ENCODE results near the gene PLEKHN1.
"Not testable (repeated sequence)": the region's sequence is repeated elsewhere in the genome, so short reads cannot be mapped to it uniquely, and the experiment has no call there.

PLEKHN1 gene

DNA sequence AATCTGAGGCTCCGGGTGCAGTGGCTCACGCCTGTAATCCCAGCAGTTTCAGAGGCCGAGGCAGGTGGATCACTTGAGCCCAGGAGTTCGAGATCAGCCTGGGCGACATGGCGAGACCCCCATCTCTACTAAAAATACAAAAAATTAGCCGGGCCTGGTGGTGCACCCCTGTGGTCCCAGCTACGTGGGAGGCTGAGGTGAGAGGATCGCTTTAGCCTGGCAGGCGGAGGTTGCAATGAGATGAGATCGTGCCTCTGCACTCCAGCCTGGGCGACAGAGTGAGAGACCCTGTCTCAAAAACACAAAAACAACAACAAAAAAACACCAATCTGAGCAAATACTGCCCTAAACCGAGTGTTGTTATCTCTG, 46.4 kb downstream of the PLEKHN1 start:
- not testable (repeated sequence) for H3K9me3 ChIP-seq (ENCODE audit: control insufficient read depth, low read length); H3K27me3 ChIP-seq (ENCODE audit: control insufficient read depth, insufficient read depth, low read length); H3K36me3 ChIP-seq (ENCODE audit: control insufficient read depth, insufficient read depth, low read length)
- peak overlapping the region; percentile 75 for H3K9ac ChIP-seq (ENCODE audit: low read length)
- H3K4me1 ChIP-seq (ENCODE audit: control insufficient read depth, insufficient read depth, low read length) = peaks cover 17% of the 10 kb centered on the region
- H3K4me3 ChIP-seq (ENCODE audit: low read length) = peak overlapping the region; percentile 70

- peak within 1 kb of the TSS; percentile 70 for H3K4me3 ChIP-seq (ENCODE audit: low read length)
- no peaks in the 10 kb centered on the region for H3K27me3 ChIP-seq (ENCODE audit: control insufficient read depth, insufficient read depth, low read length)
- H3K4me1 ChIP-seq (ENCODE audit: control insufficient read depth, insufficient read depth, low read length) = peaks cover 17% of the 10 kb centered on the region
- H3K9ac ChIP-seq (ENCODE audit: low read length) = peak within 1 kb of the TSS; percentile 75
- H3K36me3 ChIP-seq (ENCODE audit: control insufficient read depth, insufficient read depth, low read length) = no peaks in the 10 kb centered on the region
- H3K9me3 ChIP-seq (ENCODE audit: control insufficient read depth, low read length) = no peaks in the 10 kb centered on the region
Observed at GRCh38 chr1:1013105-1013921, 47.0 kb downstream of the PLEKHN1 start, which contains the start of gene ISG15. TSS of gene ISG15 (plus strand) at chr1:1013497. CDS start at chr1:1013574, 77 bp downstream.

DNA sequence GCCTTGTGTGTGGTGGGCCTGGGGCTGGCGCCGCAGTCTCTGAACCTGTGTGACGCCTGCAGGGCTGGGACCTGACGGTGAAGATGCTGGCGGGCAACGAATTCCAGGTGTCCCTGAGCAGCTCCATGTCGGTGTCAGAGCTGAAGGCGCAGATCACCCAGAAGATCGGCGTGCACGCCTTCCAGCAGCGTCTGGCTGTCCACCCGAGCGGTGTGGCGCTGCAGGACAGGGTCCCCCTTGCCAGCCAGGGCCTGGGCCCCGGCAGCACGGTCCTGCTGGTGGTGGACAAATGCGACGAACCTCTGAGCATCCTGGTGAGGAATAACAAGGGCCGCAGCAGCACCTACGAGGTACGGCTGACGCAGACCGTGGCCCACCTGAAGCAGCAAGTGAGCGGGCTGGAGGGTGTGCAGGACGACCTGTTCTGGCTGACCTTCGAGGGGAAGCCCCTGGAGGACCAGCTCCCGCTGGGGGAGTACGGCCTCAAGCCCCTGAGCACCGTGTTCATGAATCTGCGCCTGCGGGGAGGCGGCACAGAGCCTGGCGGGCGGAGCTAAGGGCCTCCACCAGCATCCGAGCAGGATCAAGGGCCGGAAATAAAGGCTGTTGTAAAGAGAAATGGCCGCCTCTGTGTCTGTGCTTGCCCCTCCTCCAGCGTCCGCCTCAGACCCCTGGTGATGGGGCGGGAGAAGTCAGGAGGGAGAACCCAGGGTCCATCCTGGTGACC, 47.8 kb downstream of the PLEKHN1 start:
- Histone ChIP-seq H3K4me3 (ENCODE audit: low read length) (peak overlapping the region; percentile 70), H3K9ac (ENCODE audit: low read length) (peak overlapping the region; percentile 75), H3K9me3 (ENCODE audit: control insufficient read depth, low read length) (no peaks in the 10 kb centered on the region), H3K4me1 (ENCODE audit: control insufficient read depth, insufficient read depth, low read length) (peaks cover 19% of the 10 kb centered on the region), H3K27me3 (ENCODE audit: control insufficient read depth, insufficient read depth, low read length) (no peaks in the 10 kb centered on the region), H3K36me3 (ENCODE audit: control insufficient read depth, insufficient read depth, low read length) (no peaks in the 10 kb centered on the region)

DNA sequence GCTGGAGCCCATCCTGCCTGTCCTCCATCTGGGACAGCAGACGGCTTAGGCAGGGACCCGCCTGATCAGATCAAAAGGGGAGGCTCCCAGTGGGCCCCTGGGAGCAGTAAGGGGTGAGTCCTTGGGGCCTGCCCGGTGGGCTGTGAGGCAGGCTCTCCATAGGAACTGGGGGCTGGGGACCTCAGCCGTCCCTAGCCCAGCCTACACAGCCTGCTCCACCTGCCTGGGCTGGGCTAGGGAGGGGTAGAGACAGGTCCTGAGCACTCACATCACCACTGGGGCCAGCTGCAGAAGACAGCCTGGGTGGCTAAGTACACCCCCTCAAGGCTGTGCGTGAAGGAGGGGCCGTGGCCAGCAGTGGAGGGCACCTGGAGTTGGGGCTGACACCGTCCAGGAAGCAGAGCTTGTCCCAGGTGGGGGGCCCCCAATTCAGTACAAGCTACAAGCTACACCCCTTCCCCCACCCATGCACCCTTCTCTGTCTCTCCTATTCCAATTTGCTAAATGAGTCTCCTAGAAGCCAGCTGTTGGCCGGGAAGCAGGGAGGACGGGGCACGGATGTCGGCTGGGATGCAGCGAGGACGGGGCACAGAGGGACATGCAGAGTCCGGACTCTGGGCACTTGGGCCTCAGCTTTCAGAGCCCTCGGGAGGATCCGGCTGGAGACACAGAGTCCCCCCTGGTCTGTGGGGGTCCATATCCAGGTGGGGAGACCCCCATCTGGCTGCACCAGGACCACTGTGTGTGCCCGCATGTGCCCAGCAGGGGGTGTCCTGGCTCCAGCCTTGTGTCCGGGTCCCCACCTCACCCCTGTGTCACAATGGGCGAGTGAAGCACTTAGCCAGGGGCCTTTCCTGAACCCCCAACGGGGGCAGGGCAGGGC, 48.8 kb downstream of the PLEKHN1 start:
- H3K4me3 ChIP-seq (ENCODE audit: low read length) = no peak overlapping the region
- no peaks in the 10 kb centered on the region for H3K36me3 ChIP-seq (ENCODE audit: control insufficient read depth, insufficient read depth, low read length)
- no peak overlapping the region for H3K9ac ChIP-seq (ENCODE audit: low read length)
- H3K4me1 ChIP-seq (ENCODE audit: control insufficient read depth, insufficient read depth, low read length) = peaks cover 20% of the 10 kb centered on the region
- no peaks in the 10 kb centered on the region for H3K9me3 ChIP-seq (ENCODE audit: control insufficient read depth, low read length)
- H3K27me3 ChIP-seq (ENCODE audit: control insufficient read depth, insufficient read depth, low read length) = no peaks in the 10 kb centered on the region

DNA sequence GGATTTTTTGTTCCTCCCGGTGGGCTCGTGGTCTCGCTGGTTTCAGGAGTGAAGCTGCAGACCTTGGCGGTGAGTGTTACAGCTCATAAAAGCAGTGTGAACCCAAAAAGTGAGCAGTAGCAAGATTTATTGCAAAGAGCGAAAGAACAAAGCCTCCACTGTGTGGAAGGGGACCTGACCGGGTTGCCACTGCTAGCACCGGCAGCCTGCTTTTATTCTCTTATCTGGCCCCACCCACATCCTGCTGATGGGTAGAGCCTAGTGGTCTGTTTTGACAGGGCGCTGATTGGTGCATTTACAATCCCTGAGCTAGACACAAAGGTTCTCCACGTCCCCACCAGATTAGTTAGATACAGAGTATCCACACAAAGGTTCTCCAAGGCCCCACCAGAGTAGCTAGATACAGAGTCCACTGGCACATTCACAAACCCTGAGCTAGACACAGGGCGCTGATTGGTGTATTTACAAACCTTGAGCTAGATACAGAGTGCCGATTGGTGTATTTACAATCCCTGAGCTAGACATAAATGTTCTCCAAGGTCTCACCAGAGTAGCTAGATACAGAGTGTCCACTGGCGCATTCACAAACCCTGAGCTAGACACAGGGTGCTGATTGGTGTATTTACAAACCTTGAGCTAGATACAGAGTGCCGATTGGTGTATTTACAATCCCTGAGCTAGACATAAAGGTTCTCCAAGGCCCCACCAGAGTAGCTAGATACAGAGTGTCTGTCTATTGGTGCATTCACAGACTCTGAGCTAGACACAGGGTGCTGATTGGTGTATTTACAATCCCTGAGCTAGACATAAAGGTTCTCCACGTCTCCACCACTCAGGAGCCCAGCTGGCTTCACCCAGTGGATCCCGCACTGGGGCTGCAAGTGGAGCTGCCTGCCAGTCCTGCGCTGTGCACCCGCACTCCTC, 51.4 kb downstream of the PLEKHN1 start:
- not testable (repeated sequence) for H3K4me3 ChIP-seq (ENCODE audit: low read length); H3K9ac ChIP-seq (ENCODE audit: low read length); H3K36me3 ChIP-seq (ENCODE audit: control insufficient read depth, insufficient read depth, low read length); H3K27me3 ChIP-seq (ENCODE audit: control insufficient read depth, insufficient read depth, low read length); H3K9me3 ChIP-seq (ENCODE audit: control insufficient read depth, low read length)
- peaks cover 27% of the 10 kb centered on the region for H3K4me1 ChIP-seq (ENCODE audit: control insufficient read depth, insufficient read depth, low read length)

GRCh38 chr1:1018321-1018685, 52.0 kb downstream of the PLEKHN1 start:
- not testable (repeated sequence) for H3K9ac ChIP-seq (ENCODE audit: low read length); H3K4me3 ChIP-seq (ENCODE audit: low read length); H3K36me3 ChIP-seq (ENCODE audit: control insufficient read depth, insufficient read depth, low read length); H3K9me3 ChIP-seq (ENCODE audit: control insufficient read depth, low read length); H3K27me3 ChIP-seq (ENCODE audit: control insufficient read depth, insufficient read depth, low read length)
- H3K4me1 ChIP-seq (ENCODE audit: control insufficient read depth, insufficient read depth, low read length) = peaks cover 28% of the 10 kb centered on the region

- Histone ChIP-seq H3K4me1 (ENCODE audit: control insufficient read depth, insufficient read depth, low read length) (peaks cover 30% of the 10 kb centered on the region), H3K27me3 (ENCODE audit: control insufficient read depth, insufficient read depth, low read length) (no peaks in the 10 kb centered on the region), H3K9ac (ENCODE audit: low read length) (no peak overlapping the region), H3K36me3 (ENCODE audit: control insufficient read depth, insufficient read depth, low read length) (no peaks in the 10 kb centered on the region), H3K9me3 (ENCODE audit: control insufficient read depth, low read length) (no peaks in the 10 kb centered on the region), H3K4me3 (ENCODE audit: low read length) (no peak overlapping the region)
Observed at GRCh38 chr1:1019122-1019999, 53.1 kb downstream of the PLEKHN1 start.

GRCh38 chr1:1020000-1020404, 53.7 kb downstream of the PLEKHN1 start, which contains the start of gene AGRN:
TSS of gene AGRN (plus strand) at chr1:1020120. CDS start at chr1:1020173, 53 bp downstream.
- Histone ChIP-seq H3K9me3 (ENCODE audit: control insufficient read depth, low read length) (no peaks in the 10 kb centered on the region), H3K27me3 (ENCODE audit: control insufficient read depth, insufficient read depth, low read length) (no peaks in the 10 kb centered on the region), H3K4me1 (ENCODE audit: control insufficient read depth, insufficient read depth, low read length) (peaks cover 30% of the 10 kb centered on the region), H3K4me3 (ENCODE audit: low read length) (no peak within 1 kb of the TSS), H3K36me3 (ENCODE audit: control insufficient read depth, insufficient read depth, low read length) (no peaks in the 10 kb centered on the region), H3K9ac (ENCODE audit: low read length) (peak within 1 kb of the TSS; percentile 43)

DNA sequence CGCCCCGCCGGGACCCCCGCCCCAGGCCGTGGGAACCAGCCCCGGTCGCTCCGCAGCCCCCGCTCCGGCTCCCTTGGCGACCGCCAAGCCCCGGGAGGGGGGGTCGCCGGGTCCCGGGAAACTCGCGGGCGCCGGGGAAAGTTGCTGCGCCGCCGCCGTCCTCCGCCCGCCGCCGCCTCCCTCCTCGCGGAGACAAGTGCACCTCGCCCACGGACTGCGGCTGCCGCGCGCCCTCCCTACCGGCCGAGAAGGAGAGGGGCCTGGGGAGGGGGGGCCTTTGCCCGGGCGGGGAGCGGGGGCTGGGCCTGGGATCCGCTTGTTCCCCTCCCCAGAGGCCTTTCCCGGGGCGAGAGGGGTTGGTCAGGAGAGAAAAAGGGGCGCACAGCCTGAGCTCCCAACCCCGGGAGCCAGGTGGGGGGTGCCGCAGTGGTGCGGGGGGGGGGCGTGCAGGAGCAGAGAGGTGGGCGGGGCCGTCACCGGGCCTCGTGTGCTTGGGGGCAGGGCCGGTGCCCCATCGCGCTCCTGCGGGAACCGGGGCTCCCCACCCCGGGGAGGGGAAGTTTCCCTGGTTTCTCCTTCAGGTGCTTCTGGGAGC, 54.2 kb downstream of the PLEKHN1 start:
- H3K36me3 ChIP-seq (ENCODE audit: control insufficient read depth, insufficient read depth, low read length) = no peaks in the 10 kb centered on the region
- no peak overlapping the region for H3K4me3 ChIP-seq (ENCODE audit: low read length)
- H3K9me3 ChIP-seq (ENCODE audit: control insufficient read depth, low read length) = no peaks in the 10 kb centered on the region
- H3K4me1 ChIP-seq (ENCODE audit: control insufficient read depth, insufficient read depth, low read length) = peaks cover 31% of the 10 kb centered on the region
- H3K27me3 ChIP-seq (ENCODE audit: control insufficient read depth, insufficient read depth, low read length) = no peaks in the 10 kb centered on the region
- H3K9ac ChIP-seq (ENCODE audit: low read length) = peak overlapping the region; percentile 43

All from mucosa of stomach (tissue), 1 donor.